ENCODE measurements around the gene PSMA1.

DNA sequence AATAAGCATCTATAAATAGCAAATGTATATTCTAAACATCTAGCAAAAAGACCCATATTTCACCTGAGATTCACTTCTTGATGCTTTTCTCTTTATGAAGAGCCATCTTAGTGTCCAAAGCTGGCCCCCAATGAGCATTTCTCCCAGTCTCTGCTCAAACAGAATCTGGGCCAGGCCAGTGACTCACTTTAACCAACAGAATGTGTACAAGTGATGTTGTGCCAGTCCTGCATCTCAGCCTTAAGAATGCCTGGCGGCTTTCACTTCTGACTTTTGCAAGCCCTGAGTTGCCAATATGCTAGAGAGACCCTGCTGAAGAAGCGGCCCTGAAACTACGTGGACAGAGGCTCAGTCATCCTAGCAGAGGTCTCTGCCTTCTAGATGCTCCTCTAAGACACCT is 13.7 kb downstream of the PSMA1 start:
- TF ChIP-seq, protein P1, sequence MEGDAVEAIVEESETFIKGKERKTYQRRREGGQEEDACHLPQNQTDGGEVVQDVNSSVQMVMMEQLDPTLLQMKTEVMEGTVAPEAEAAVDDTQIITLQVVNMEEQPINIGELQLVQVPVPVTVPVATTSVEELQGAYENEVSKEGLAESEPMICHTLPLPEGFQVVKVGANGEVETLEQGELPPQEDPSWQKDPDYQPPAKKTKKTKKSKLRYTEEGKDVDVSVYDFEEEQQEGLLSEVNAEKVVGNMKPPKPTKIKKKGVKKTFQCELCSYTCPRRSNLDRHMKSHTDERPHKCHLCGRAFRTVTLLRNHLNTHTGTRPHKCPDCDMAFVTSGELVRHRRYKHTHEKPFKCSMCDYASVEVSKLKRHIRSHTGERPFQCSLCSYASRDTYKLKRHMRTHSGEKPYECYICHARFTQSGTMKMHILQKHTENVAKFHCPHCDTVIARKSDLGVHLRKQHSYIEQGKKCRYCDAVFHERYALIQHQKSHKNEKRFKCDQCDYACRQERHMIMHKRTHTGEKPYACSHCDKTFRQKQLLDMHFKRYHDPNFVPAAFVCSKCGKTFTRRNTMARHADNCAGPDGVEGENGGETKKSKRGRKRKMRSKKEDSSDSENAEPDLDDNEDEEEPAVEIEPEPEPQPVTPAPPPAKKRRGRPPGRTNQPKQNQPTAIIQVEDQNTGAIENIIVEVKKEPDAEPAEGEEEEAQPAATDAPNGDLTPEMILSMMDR (IDR thresholded peaks at IDR 0.05; ENCODE audit: low read depth, low read length, poor library complexity, severe bottlenecking) = no peak
- no peak for TF ChIP-seq EZH2phosphoT487 (IDR thresholded peaks at IDR 0.05; ENCODE audit: borderline replicate concordance, low read length)
